HCT116 (cell line): ENCODE data around the gene FAM180A. TPM values are rescaled to one million over a fixed set of nuclear protein-coding genes. Genes with fewer than 3 reads are reported as not detected.

Experiments used
- ATAC-seq: fragments of 200-7000 bp; cut with Tn5 transposase; 2 replicates; pipeline ENCODE4 v1.9.1; 2020; ENCODE audit warnings: mild to moderate bottlenecking, moderate library complexity
- BruUV-seq: library from RNA; stranded (reverse); fragments of 400-500 nt; replicated peaks from 2 replicates; lab custom pipeline; 2021; lab: Mats Ljungman, UMichigan
- CTCF ChIA-PET: fragments of 300-600 bp; sonication (Branson Sonifier 250); formaldehyde crosslinking; loops from one replicate; lab custom pipeline; 2021; ENCODE audit warnings: antibody characterized with exemption; lab: Charles Lee
- POLR2A ChIA-PET: fragments of 300-600, 350-600 bp; sonication (Branson Sonifier 250); formaldehyde crosslinking; loops from one replicate; lab custom pipeline; 2021; ENCODE audit warnings: antibody characterized with exemption; lab: Charles Lee
- RAD21 ChIA-PET, 2 experiments: fragments of 300-600 bp; sonication (Branson Sonifier 250); formaldehyde crosslinking; loops; one replicate each; lab custom pipeline; 2023; ENCODE audit warnings: low total read pairs in 2 of 2; ENCODE audit not compliant: uncharacterized antibody in 2 of 2, unreplicated experiment in 2 of 2, low non-redundant PET in 1 of 2; lab: Charles Lee
- DNase-seq: peaks from one replicate; pipeline ENCODE4 v3.0.0-alpha.2; 2010; ENCODE audit warnings: low read depth, low spot score
- H2AFZ ChIP-seq: fragments of 200-600 bp; shearing (Covaris generic), sonication (generic); 2 replicates; pipeline ENCODE4 v1.6.1; 2017; ENCODE audit warnings: low read depth, mixed run types, mixed read lengths, antibody characterized with exemption, low read length; ENCODE audit not compliant: poor library complexity, severe bottlenecking
- H3K27ac ChIP-seq: 2 replicates; pipeline ENCODE4 v1.5.1; 2012; ENCODE audit warnings: low read depth, low read length
- H3K27me3 ChIP-seq: fragments of 200-600 bp; sonication (generic); 2 replicates; pipeline ENCODE4 v1.6.1; 2016; ENCODE audit warnings: mixed run types, low read length, mixed read lengths; ENCODE audit not compliant: insufficient read depth
- H3K36me3 ChIP-seq, 2 experiments: fragments of 200-500 bp in 1 of 2; fragments of 200-600 bp in 1 of 2; sonication (Bioruptor generic) in 1 of 2; sonication (generic) in 1 of 2; 2 replicates each; pipeline versions ENCODE4 v1.5.1 to v1.6.1; 2014 to 2016; ENCODE audit warnings: low read length in 2 of 2, inconsistent platforms in 1 of 2, mixed read lengths in 1 of 2, mixed run types in 1 of 2; ENCODE audit not compliant: insufficient read depth in 2 of 2, control insufficient read depth in 1 of 2
- H3K4me1 ChIP-seq, 2 experiments: fragments of 200-600 bp in 1 of 2; sonication (generic) in 1 of 2; 2 replicates each; pipeline versions ENCODE4 v1.5.1 to v1.6.1; 2012 to 2017; ENCODE audit warnings: low read length in 2 of 2, inconsistent platforms in 1 of 2, mild to moderate bottlenecking in 1 of 2, mixed read lengths in 1 of 2, mixed run types in 1 of 2, moderate library complexity in 1 of 2; ENCODE audit not compliant: insufficient read depth in 2 of 2, control insufficient read depth in 1 of 2
- H3K4me2 ChIP-seq: fragments of 200-600 bp; sonication (generic); 2 replicates; pipeline ENCODE4 v1.6.1; 2017; ENCODE audit warnings: mixed run types, low read length, mixed read lengths
- H3K4me3 ChIP-seq, 2 experiments: fragments of 200-600 bp in 1 of 2; sonication (generic) in 1 of 2; replicated peaks in 1 of 2; 2 replicates each; pipeline ENCODE4 v1.5.1; 2011 to 2016; ENCODE audit warnings: low read length in 2 of 2, control low read depth in 1 of 2, low read depth in 1 of 2, mild to moderate bottlenecking in 1 of 2, mixed read lengths in 1 of 2, mixed run types in 1 of 2
- H3K79me2 ChIP-seq: fragments of 200-600 bp; sonication (generic); 2 replicates; pipeline ENCODE4 v1.6.1; 2017; ENCODE audit warnings: mild to moderate bottlenecking, mixed run types, low read length, moderate library complexity, mixed read lengths; ENCODE audit not compliant: insufficient read depth
- H3K9ac ChIP-seq: fragments of 200-600 bp; sonication (generic); 2 replicates; pipeline ENCODE4 v1.6.1; 2016; ENCODE audit warnings: low read length, mixed read lengths
- H3K9me2 ChIP-seq: fragments of 200-600 bp; sonication (generic), shearing (Covaris generic); 2 replicates; pipeline ENCODE4 v1.6.1; 2017; ENCODE audit warnings: mixed run types, mild to moderate bottlenecking, moderate library complexity; ENCODE audit not compliant: insufficient read depth
- H3K9me3 ChIP-seq, 2 experiments: fragments of 200-500 bp in 1 of 2; fragments of 200-600 bp in 1 of 2; sonication (Bioruptor generic) in 1 of 2; sonication (generic) in 1 of 2; 2 replicates each; pipeline ENCODE4 v1.6.1; 2014 to 2017; ENCODE audit warnings: low read length in 2 of 2, mixed read lengths in 2 of 2, inconsistent platforms in 1 of 2, low read depth in 1 of 2, mild to moderate bottlenecking in 1 of 2, mixed run types in 1 of 2, moderate library complexity in 1 of 2; ENCODE audit not compliant: control insufficient read depth in 1 of 2, insufficient read depth in 1 of 2
- H4K20me1 ChIP-seq: fragments of 200-600 bp; sonication (generic), shearing (Covaris generic); 2 replicates; pipeline ENCODE4 v1.6.1; 2017; ENCODE audit warnings: mixed run types, mild to moderate bottlenecking, moderate library complexity; ENCODE audit not compliant: insufficient read depth
- ATF3 ChIP-seq: IDR thresholded peaks from 2 replicates; pipeline ENCODE4 v1.6.1; 2012
- CBX3 ChIP-seq: IDR thresholded peaks from 2 replicates; pipeline ENCODE4 v1.6.1; 2012; ENCODE audit warnings: low read depth
- JUND ChIP-seq: IDR thresholded peaks from 2 replicates; pipeline ENCODE4 v1.6.1; 2012
- MAX ChIP-seq: IDR thresholded peaks from 2 replicates; pipeline ENCODE4 v1.6.1; 2012
- POLR2AphosphoS5 ChIP-seq: IDR thresholded peaks from 2 replicates; pipeline ENCODE4 v1.6.1; 2011; ENCODE audit warnings: mild to moderate bottlenecking, low read depth, low read length, moderate library complexity
- REST ChIP-seq: IDR thresholded peaks from 2 replicates; pipeline ENCODE4 v1.6.1; 2012; ENCODE audit warnings: low read depth
- SIN3A ChIP-seq: IDR thresholded peaks from 2 replicates; pipeline ENCODE4 v1.6.1; 2012; ENCODE audit warnings: low read depth
- YY1 ChIP-seq: IDR thresholded peaks from 2 replicates; pipeline ENCODE4 v1.6.1; 2011; ENCODE audit warnings: low read length, low read depth, moderate library complexity, mild to moderate bottlenecking; ENCODE audit not compliant: insufficient replicate concordance; ENCODE audit errors: extremely low read depth
- ZBTB33 ChIP-seq: IDR thresholded peaks from 2 replicates; pipeline ENCODE4 v1.6.1; 2011; ENCODE audit warnings: mild to moderate bottlenecking, low read length, moderate library complexity; ENCODE audit not compliant: insufficient replicate concordance; ENCODE audit errors: extremely low read depth
- intact Hi-C: fragments of 100-400 bp; cut with micrococcal nuclease; formaldehyde crosslinking; loops from 2 replicates; pipeline ENCODE4 v1.10.0; 2022
- total RNA-seq: library from RNA; stranded (reverse); gene quantifications from one replicate; pipeline ENCODE4 v1.2.1, GENCODE V29; 2021; ENCODE audit not compliant: unreplicated experiment

Gene FAM180A
- total RNA-seq, 1 experiment from 2014 or later, result 0.59 TPM

GRCh38 chr7:135791543-135792362 is 43.1 kb upstream of the FAM180A start:
- Histone ChIP-seq H3K36me3 (no peaks in the 10 kb centered on the region), H3K79me2 (no peaks in the 10 kb centered on the region), H4K20me1 (no peaks in the 10 kb centered on the region), H3K9ac (no peak overlapping the region), H3K9me3 (peaks cover 0 to 4% of the 10 kb centered on the region in 2 experiments; a peak in 1 of 4 replicates)
- ATAC-seq, result no peak
- RAD21 ChIA-PET, result no interaction called here
- TF ChIP-seq REST (no peak), YY1 (no peak), ZBTB33 (no peak), ATF3 (no peak), POLR2AphosphoS5 (no peak), MAX (no peak), SIN3A (no peak), JUND (no peak), CBX3 (no peak)
- TF ChIP-seq, all 23 proteins: peak for 0
- Histone ChIP-seq H3K27me3 (no peaks in the 10 kb centered on the region), H3K4me2 (no peak overlapping the region), H3K27ac (no peak overlapping the region), H3K9me2 (no peaks in the 10 kb centered on the region), H3K4me3 (no peak overlapping the region), H2AFZ (no peak overlapping the region), H3K4me1 (peaks cover 0 to 5% of the 10 kb centered on the region in 2 experiments; a peak in 1 of 4 replicates)
- POLR2A ChIA-PET, result no interaction called here
- intact Hi-C loops, result no loop called here
- BruUV-seq, result no TSS peak
- no peak for DNase-seq
- CTCF ChIA-PET, result no interaction called here
